ENCODE measurements around the gene PARD3. TPM values are rescaled to one million over a fixed set of nuclear protein-coding genes. Genes with fewer than 3 reads are reported as not detected.

PARD3 gene
- total RNA-seq, 1 experiment from 2014 or later, result 54.0 TPM

- peaks cover 22% of the 10 kb centered on the region for H3K4me1 ChIP-seq (replicated peaks)
- no peaks in the 10 kb centered on the region for H3K27me3 ChIP-seq (replicated peaks)
- no peaks in the 10 kb centered on the region for H3K36me3 ChIP-seq
- H3K9me3 ChIP-seq (replicated peaks), result no peaks in the 10 kb centered on the region
- no peak overlapping the region for H3K27ac ChIP-seq
- peak in 1 of 2 experiments; percentile 22 for DNase-seq (ENCODE audit: low read depth in 1 of 2, low spot score in 2 of 2)
- no peak overlapping the region for H3K4me3 ChIP-seq
Measured at GRCh38 chr10:34113504-34114225, 701.4 kb downstream of the PARD3 start.

DNA sequence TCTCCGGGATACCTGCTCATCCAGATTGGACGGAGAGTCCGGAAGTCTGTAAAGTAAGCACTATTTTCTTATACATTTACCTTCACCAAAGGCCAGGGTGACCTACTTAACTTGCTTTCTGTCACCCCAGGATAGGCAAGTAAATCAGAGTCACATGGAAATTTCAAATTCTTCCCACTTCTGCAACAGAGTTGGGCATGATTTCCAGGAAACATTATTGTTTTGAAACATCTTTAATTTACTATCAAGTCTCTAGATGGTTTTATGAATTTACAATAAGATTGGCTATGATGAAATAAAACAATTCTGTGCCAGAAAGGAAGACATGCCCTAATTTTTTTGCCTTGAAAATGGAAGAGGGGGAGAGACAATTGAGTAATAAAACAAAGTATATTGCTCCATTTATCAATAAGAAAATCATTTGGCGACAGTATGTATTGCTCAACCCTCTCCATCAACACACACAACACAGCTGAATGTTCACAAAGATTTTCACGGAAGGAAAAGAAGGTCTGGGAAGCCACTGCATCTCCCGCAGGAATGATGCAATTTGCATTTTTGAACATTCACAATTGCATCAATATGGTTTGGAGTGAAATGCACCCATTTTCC lies 702.8 kb downstream of the PARD3 start:
- Histone ChIP-seq H3K27ac (no peak overlapping the region), H3K4me1 (replicated peaks) (peaks cover 22% of the 10 kb centered on the region), H3K27me3 (replicated peaks) (no peaks in the 10 kb centered on the region), H3K4me3 (no peak overlapping the region), H3K9me3 (replicated peaks) (no peaks in the 10 kb centered on the region), H3K36me3 (no peaks in the 10 kb centered on the region)
- DNase-seq (ENCODE audit: low read depth in 1 of 2, low spot score in 2 of 2), result no peak

GRCh38 chr10:34111179-34111578 lies 703.9 kb downstream of the PARD3 start:
- Histone ChIP-seq H3K27ac (no peak overlapping the region), H3K36me3 (no peaks in the 10 kb centered on the region), H3K9me3 (replicated peaks) (no peaks in the 10 kb centered on the region), H3K4me3 (no peak overlapping the region), H3K27me3 (replicated peaks) (no peaks in the 10 kb centered on the region), H3K4me1 (replicated peaks) (peaks cover 13% of the 10 kb centered on the region)
- peak in 1 of 2 experiments; percentile 28 for DNase-seq (ENCODE audit: low read depth in 1 of 2, low spot score in 2 of 2)

- peak overlapping the region; percentile 25; the same call in 1 of the 2 replicates for H3K27ac ChIP-seq
- H3K27me3 ChIP-seq (replicated peaks), result no peaks in the 10 kb centered on the region
- no peaks in the 10 kb centered on the region for H3K36me3 ChIP-seq
- peaks cover 11% of the 10 kb centered on the region for H3K4me1 ChIP-seq (replicated peaks)
- DNase-seq (ENCODE audit: low read depth in 1 of 2, low spot score in 2 of 2), result peak; percentile 62 to 80
- H3K9me3 ChIP-seq (replicated peaks), result no peaks in the 10 kb centered on the region
- no peak overlapping the region for H3K4me3 ChIP-seq
Measured at GRCh38 chr10:34109952-34110702, 705.0 kb downstream of the PARD3 start.

DNA sequence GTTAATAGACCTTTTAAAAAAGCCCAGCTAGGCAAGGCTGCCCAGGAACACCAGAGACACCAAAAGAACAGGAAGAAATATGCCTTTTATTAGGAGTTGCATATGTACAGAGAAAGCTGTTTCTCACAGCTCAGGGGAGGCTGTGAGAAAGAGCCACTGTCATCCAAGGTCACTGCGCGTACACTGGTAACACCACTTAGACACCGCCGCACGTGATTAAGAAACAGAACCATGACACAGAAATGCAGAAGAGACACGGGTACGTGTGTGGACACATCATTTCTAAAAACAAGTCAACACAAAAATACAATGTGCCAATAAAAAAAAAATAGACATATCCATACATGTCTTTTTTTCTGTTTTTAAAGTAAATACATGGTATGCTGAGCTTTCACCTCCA lies 705.6 kb downstream of the PARD3 start:
- DNase-seq (ENCODE audit: low read depth in 1 of 2, low spot score in 2 of 2), result no peak
- Histone ChIP-seq H3K27me3 (replicated peaks) (no peaks in the 10 kb centered on the region), H3K36me3 (no peaks in the 10 kb centered on the region), H3K9me3 (replicated peaks) (no peaks in the 10 kb centered on the region), H3K4me1 (replicated peaks) (peaks cover 11% of the 10 kb centered on the region), H3K4me3 (no peak overlapping the region), H3K27ac (peak overlapping the region; percentile 25; the same call in 1 of the 2 replicates)

- no peak overlapping the region for H3K27ac ChIP-seq
- no peaks in the 10 kb centered on the region for H3K27me3 ChIP-seq (replicated peaks)
- peak in 1 of 2 experiments; percentile 30 for DNase-seq (ENCODE audit: low read depth in 1 of 2, low spot score in 2 of 2)
- H3K4me1 ChIP-seq (replicated peaks), result peaks cover 11% of the 10 kb centered on the region
- H3K4me3 ChIP-seq, result no peak overlapping the region
- no peaks in the 10 kb centered on the region for H3K9me3 ChIP-seq (replicated peaks)
- no peaks in the 10 kb centered on the region for H3K36me3 ChIP-seq
Measured at GRCh38 chr10:34107626-34108516, 707.2 kb downstream of the PARD3 start.

GRCh38 chr10:34106356-34106885 lies 708.7 kb downstream of the PARD3 start:
- Histone ChIP-seq H3K36me3 (no peaks in the 10 kb centered on the region), H3K27ac (no peak overlapping the region), H3K27me3 (replicated peaks) (no peaks in the 10 kb centered on the region), H3K9me3 (replicated peaks) (no peaks in the 10 kb centered on the region), H3K4me1 (replicated peaks) (peaks cover 11% of the 10 kb centered on the region), H3K4me3 (no peak overlapping the region)
- no peak for DNase-seq (ENCODE audit: low read depth in 1 of 2, low spot score in 2 of 2)

DNA sequence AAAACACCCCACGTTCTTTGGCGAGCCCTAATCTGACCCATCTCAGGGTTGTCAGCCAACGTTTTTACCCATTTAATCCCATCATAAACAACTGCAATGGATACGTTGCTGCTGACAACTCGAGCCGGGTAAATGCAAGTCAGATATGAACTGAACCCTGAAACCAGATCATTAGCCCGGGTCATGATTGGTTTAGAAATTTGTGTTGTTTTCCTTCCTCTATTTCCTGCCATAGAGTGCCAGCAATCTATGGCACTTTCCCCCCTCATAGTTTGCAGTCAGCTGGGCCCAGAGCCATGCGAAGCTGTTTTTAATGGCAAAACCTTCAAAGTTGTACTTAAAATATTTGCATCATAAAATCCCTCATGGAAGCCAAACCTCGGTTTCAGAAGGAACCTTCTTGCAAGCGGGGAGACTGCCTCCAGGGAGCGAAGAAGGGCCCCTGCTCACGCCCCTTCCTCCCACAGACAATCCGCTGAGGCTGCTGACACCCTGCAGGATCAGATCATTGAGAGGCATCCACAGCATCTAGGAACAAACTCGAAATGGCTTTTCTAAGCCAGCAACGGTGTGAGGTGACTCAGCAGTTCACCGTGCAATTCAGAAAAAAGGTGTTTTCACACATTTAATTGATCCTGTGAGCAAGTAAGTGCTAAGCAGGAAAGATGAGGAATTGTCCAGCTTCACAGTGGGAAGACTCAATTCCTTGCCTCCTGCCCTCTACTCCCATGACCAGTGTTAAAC lies 710.1 kb downstream of the PARD3 start:
- no peak overlapping the region for H3K4me3 ChIP-seq
- H3K27me3 ChIP-seq (replicated peaks), result no peaks in the 10 kb centered on the region
- H3K4me1 ChIP-seq (replicated peaks), result peaks cover 3% of the 10 kb centered on the region
- H3K36me3 ChIP-seq, result no peaks in the 10 kb centered on the region
- peak in 1 of 2 experiments; percentile 23 for DNase-seq (ENCODE audit: low read depth in 1 of 2, low spot score in 2 of 2)
- H3K9me3 ChIP-seq (replicated peaks), result no peaks in the 10 kb centered on the region
- H3K27ac ChIP-seq, result no peak overlapping the region

- Histone ChIP-seq H3K4me1 (replicated peaks) (no peaks in the 10 kb centered on the region), H3K27ac (no peak overlapping the region), H3K4me3 (no peak overlapping the region), H3K9me3 (replicated peaks) (no peaks in the 10 kb centered on the region), H3K36me3 (no peaks in the 10 kb centered on the region), H3K27me3 (replicated peaks) (no peaks in the 10 kb centered on the region)
- DNase-seq (ENCODE audit: low read depth in 1 of 2, low spot score in 2 of 2), result peak in 1 of 2 experiments; percentile 22
Measured at GRCh38 chr10:34102893-34103506, 712.1 kb downstream of the PARD3 start.

GRCh38 chr10:34102237-34102673 lies 712.8 kb downstream of the PARD3 start:
- H3K27ac ChIP-seq, result no peak overlapping the region
- H3K36me3 ChIP-seq, result no peaks in the 10 kb centered on the region
- H3K4me3 ChIP-seq, result no peak overlapping the region
- H3K9me3 ChIP-seq (replicated peaks), result no peaks in the 10 kb centered on the region
- peak in 1 of 2 experiments; percentile 29 for DNase-seq (ENCODE audit: low read depth in 1 of 2, low spot score in 2 of 2)
- no peaks in the 10 kb centered on the region for H3K4me1 ChIP-seq (replicated peaks)
- H3K27me3 ChIP-seq (replicated peaks), result no peaks in the 10 kb centered on the region

DNA sequence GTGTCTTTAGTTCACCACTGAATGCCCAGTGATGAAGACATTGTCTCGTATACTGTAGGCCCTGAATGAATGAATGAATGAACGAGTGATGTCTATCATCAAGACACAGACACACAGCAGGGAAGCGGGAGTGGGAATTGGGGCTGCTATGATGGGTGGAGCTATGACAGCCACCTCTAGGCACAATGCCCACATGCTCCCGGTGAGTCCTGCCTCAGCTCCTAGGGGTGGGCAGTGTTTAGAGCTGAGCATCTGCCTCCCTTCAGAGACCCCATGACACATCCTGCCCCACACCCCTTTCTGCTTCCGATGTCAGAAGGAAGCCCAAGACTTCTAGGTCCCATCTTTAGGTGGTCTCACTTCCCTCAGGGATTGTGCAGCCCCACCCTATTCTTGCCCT lies 714.1 kb downstream of the PARD3 start:
- Histone ChIP-seq H3K9me3 (replicated peaks) (no peaks in the 10 kb centered on the region), H3K4me3 (no peak overlapping the region), H3K36me3 (no peaks in the 10 kb centered on the region), H3K27ac (no peak overlapping the region), H3K27me3 (replicated peaks) (no peaks in the 10 kb centered on the region), H3K4me1 (replicated peaks) (no peaks in the 10 kb centered on the region)
- DNase-seq (ENCODE audit: low read depth in 1 of 2, low spot score in 2 of 2), result no peak

DNA sequence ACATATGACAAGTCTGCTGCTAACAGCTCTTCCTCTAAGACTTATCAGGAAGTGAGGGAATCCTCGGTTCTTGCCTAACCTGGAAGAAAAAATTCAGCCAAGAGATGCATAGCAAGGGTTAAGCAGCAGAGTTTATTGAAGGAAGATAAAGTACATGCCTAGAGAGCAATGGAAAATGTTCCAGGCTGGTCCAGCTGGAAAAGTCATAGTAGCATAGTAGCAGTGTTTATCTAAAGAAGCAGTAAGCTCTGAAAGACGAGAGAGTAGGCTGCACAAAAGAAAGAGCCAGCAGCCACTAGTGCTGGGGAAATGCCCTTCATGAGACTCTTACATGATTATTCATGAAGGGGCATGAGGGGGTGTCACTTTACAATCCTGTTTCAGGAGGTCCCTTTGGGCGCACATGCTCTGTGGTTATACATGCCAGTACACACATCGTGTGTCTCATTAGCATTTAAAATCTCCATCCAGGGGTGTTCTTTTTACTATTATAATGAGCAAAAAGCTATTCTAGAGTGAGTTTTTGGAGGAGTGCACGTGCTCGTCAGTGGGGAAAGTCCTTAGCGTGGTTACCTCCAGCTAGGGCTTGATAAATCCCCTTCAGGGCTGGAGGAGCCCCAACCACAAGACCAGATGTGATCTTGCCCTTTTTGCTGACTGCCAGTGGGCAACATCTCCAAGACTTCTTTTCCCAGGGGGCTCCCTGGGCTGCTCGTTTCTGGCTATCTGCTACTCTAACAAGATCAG lies 716.1 kb downstream of the PARD3 start:
- Histone ChIP-seq H3K4me1 (replicated peaks) (no peaks in the 10 kb centered on the region), H3K27me3 (replicated peaks) (no peaks in the 10 kb centered on the region), H3K9me3 (replicated peaks) (no peaks in the 10 kb centered on the region), H3K4me3 (no peak overlapping the region), H3K36me3 (no peaks in the 10 kb centered on the region), H3K27ac (no peak overlapping the region)
- DNase-seq (ENCODE audit: low read depth in 1 of 2, low spot score in 2 of 2), result peak in 1 of 2 experiments; percentile 22
